Measurements from ENCODE around the gene AARSD1. TPM values are rescaled to one million over a fixed set of nuclear protein-coding genes. Genes with fewer than 3 reads are reported as not detected.

AARSD1 gene
- total and polyA plus RNA-seq, 7 donors = 29.7 to 68.1 (median 54.6) TPM

DNA sequence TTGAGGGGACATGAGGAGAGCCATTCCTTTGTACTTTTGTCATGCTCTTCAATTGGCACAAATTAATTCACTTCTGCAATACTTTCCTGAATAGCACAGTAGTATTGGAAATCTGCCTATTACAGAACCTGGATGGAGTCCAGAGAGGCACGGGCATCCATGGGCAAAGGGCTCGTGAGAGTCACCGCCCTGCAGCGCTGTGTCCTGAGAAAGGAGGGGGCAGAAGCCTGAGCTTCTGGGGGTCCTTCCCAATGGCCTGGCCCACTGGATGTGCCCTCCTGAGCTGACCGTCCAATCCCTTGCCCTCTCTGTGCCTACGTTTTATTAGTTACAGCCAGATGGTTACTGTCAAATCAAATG, 60.2 kb downstream of the AARSD1 start:
- intact Hi-C loops (cut with DNase I) = no loop called here
- peaks cover 0 to 4% (median 0%) of the 10 kb centered on the region in 3 donors for H3K27me3 ChIP-seq (ENCODE audit: insufficient read depth in 3 of 3, low read length in 2 of 3)
- H3K27ac ChIP-seq = no peak overlapping the region
- 46 to 51% (median 49%) methylated on average over 6 of the region's 6 CpGs for WGBS, 3 donors
- H3K4me3 ChIP-seq = no peak overlapping the region
- no peaks in the 10 kb centered on the region for H3K36me3 ChIP-seq (ENCODE audit: insufficient read depth in 1 of 2, low read depth in 1 of 2)
- no peaks in the 10 kb centered on the region for H3K9me3 ChIP-seq
- no peak for ATAC-seq
- H3K4me1 ChIP-seq = no peaks in the 10 kb centered on the region
- DNase-seq = no peak
- TF ChIP-seq, protein P1, sequence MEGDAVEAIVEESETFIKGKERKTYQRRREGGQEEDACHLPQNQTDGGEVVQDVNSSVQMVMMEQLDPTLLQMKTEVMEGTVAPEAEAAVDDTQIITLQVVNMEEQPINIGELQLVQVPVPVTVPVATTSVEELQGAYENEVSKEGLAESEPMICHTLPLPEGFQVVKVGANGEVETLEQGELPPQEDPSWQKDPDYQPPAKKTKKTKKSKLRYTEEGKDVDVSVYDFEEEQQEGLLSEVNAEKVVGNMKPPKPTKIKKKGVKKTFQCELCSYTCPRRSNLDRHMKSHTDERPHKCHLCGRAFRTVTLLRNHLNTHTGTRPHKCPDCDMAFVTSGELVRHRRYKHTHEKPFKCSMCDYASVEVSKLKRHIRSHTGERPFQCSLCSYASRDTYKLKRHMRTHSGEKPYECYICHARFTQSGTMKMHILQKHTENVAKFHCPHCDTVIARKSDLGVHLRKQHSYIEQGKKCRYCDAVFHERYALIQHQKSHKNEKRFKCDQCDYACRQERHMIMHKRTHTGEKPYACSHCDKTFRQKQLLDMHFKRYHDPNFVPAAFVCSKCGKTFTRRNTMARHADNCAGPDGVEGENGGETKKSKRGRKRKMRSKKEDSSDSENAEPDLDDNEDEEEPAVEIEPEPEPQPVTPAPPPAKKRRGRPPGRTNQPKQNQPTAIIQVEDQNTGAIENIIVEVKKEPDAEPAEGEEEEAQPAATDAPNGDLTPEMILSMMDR (IDR thresholded peaks at IDR 0.05) = no peak

DNA sequence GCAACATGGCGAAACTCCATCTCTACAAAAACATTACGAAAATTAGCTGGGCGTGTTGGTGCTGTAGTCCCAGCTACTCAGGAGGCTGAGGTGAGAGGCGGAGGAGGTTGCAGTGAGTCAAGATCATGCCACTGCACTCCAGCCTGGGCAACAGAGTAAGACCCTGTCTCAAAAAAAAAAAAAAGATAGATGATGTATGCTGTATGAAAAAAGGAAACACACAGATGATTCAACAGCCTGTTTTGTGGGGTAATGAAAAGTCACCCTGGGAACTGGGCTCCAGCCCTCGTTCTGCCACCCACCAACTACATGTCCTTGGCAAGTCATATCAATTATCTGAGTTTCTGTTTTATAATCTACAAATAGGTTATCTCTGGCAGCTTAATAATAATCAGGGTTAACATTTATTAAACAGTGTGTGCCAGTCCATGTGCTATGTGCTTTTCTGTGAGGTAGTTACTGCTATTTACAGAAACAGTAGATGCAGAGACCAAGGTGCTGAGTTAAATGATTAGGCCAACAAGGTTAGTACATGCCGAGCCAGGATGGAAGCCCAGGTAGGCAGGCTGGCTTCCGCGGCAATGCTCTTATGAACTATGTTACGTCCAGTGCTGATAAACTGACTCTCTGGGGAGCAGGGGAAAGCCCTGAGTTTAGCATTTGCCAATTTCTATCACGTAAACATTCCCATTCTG, 62.6 kb downstream of the AARSD1 start:
- intact Hi-C loops (cut with DNase I) = no loop called here
- DNase-seq = no peak
- no peaks in the 10 kb centered on the region for H3K4me1 ChIP-seq
- no peaks in the 10 kb centered on the region for H3K27me3 ChIP-seq (ENCODE audit: insufficient read depth in 3 of 3, low read length in 2 of 3)
- 84 to 90% (median 86%) methylated on average over 10 of the region's 10 CpGs for WGBS, 3 donors
- H3K36me3 ChIP-seq (ENCODE audit: insufficient read depth in 1 of 2, low read depth in 1 of 2) = no peaks in the 10 kb centered on the region
- H3K9me3 ChIP-seq = no peaks in the 10 kb centered on the region
- ATAC-seq = no peak
- TF ChIP-seq, protein P1 (IDR thresholded peaks at IDR 0.05) = no peak
- H3K4me3 ChIP-seq = no peak overlapping the region
- no peak overlapping the region for H3K27ac ChIP-seq

Other genes with a start within 250 kb of the AARSD1 start
- 10 to 100 TPM; 25.7 to 59.1 (median 33.7) TPM for gene EZH1, start 219.4 kb downstream of the AARSD1 start, total RNA-seq
- gene EZH1, start 219.4 kb downstream of the AARSD1 start, polyA plus RNA-seq = 10 to 100 TPM; 15.2 to 43.9 (median 22.3) TPM
- 10 to 100 TPM in 3 of 4 donors, 1 to 10 TPM in 1; 9.2 to 39.8 (median 18.7) TPM for gene RAMP2, start 203.2 kb downstream of the AARSD1 start, total RNA-seq
- gene RAMP2, start 203.2 kb downstream of the AARSD1 start, polyA plus RNA-seq = 10 to 100 TPM; 17.5 to 21.9 (median 21.4) TPM
- gene VPS25, start 191.0 kb downstream of the AARSD1 start, total RNA-seq = 10 to 100 TPM; 38.6 to 45.2 (median 39.8) TPM
- 10 to 100 TPM; 46.0 to 73.3 (median 72.8) TPM for gene VPS25, start 191.0 kb downstream of the AARSD1 start, polyA plus RNA-seq
- under 1 TPM in 3 of 4 donors, not detected in 1; 0.08 to 0.30 (median 0.09) TPM for gene WNK4, start 183.8 kb downstream of the AARSD1 start, total RNA-seq
- under 1 TPM in 1 of 3 donors, not detected in 2; 0.01 TPM for gene WNK4, start 183.8 kb downstream of the AARSD1 start, polyA plus RNA-seq
- 10 to 100 TPM; 69.1 to 85.2 (median 83.9) TPM for gene COA3, start 165.8 kb downstream of the AARSD1 start, total RNA-seq
- gene COA3, start 165.8 kb downstream of the AARSD1 start, polyA plus RNA-seq = 100 to 1,000 TPM; 126 to 167 (median 130) TPM
- 1 to 10 TPM in 1 of 4 donors, under 1 TPM in 2, not detected in 1; 0.74 to 1.3 (median 0.79) TPM for gene CNTD1, start 165.6 kb downstream of the AARSD1 start, total RNA-seq
- gene CNTD1, start 165.6 kb downstream of the AARSD1 start, polyA plus RNA-seq = 1 to 10 TPM in 1 of 3 donors, under 1 TPM in 2; 0.24 to 1.0 (median 0.36) TPM
- gene BECN1, start 140.2 kb downstream of the AARSD1 start, total RNA-seq = 10 to 100 TPM; 45.9 to 85.4 (median 60.6) TPM
- gene BECN1, start 140.2 kb downstream of the AARSD1 start, polyA plus RNA-seq = 100 to 1,000 TPM in 1 of 3 donors, 10 to 100 TPM in 2; 54.4 to 150 (median 69.1) TPM
- gene PSME3, start 131.1 kb downstream of the AARSD1 start, total RNA-seq = 100 to 1,000 TPM in 3 of 4 donors, 10 to 100 TPM in 1; 61.7 to 105 (median 103) TPM
- 100 to 1,000 TPM in 2 of 3 donors, 10 to 100 TPM in 1; 86.0 to 239 (median 204) TPM for gene PSME3, start 131.1 kb downstream of the AARSD1 start, polyA plus RNA-seq
- gene AOC2, start 119.9 kb downstream of the AARSD1 start, total RNA-seq = 1 to 10 TPM in 1 of 4 donors, under 1 TPM in 3; 0.49 to 1.0 (median 0.71) TPM
- 1 to 10 TPM in 1 of 3 donors, under 1 TPM in 2; 0.08 to 1.6 (median 0.60) TPM for gene AOC2, start 119.9 kb downstream of the AARSD1 start, polyA plus RNA-seq
- gene AOC3, start 113.3 kb downstream of the AARSD1 start, total RNA-seq = 10 to 100 TPM in 2 of 4 donors, 1 to 10 TPM in 2; 5.8 to 11.8 (median 8.5) TPM
- gene AOC3, start 113.3 kb downstream of the AARSD1 start, polyA plus RNA-seq = 1 to 10 TPM; 5.9 to 9.3 (median 8.4) TPM
- gene G6PC1, start 63.7 kb downstream of the AARSD1 start, total RNA-seq = not detected
- gene G6PC1, start 63.7 kb downstream of the AARSD1 start, polyA plus RNA-seq = under 1 TPM in 1 of 3 donors, not detected in 2; 0.03 TPM
- 10 to 100 TPM; 47.8 to 66.0 (median 55.3) TPM for gene PTGES3L, start 15.6 kb upstream of the AARSD1 start, total RNA-seq
- gene PTGES3L, start 15.6 kb upstream of the AARSD1 start, polyA plus RNA-seq = 10 to 100 TPM; 43.7 to 59.5 (median 44.7) TPM
- 10 to 100 TPM in 2 of 4 donors, 1 to 10 TPM in 2; 8.7 to 16.8 (median 12.8) TPM for gene RUNDC1, start 16.1 kb upstream of the AARSD1 start, total RNA-seq
- gene RUNDC1, start 16.1 kb upstream of the AARSD1 start, polyA plus RNA-seq = 10 to 100 TPM; 10.4 to 17.8 (median 10.6) TPM
- gene RPL27, start 34.0 kb upstream of the AARSD1 start, total RNA-seq = 1,000 to 10,000 TPM in 1 of 4 donors, 100 to 1,000 TPM in 3; 506 to 1,045 (median 824) TPM
- 1,000 to 10,000 TPM; 2,533 to 3,118 (median 2,913) TPM for gene RPL27, start 34.0 kb upstream of the AARSD1 start, polyA plus RNA-seq
- gene IFI35, start 42.3 kb upstream of the AARSD1 start, total RNA-seq = 1 to 10 TPM; 4.6 to 6.5 (median 6.2) TPM
- 1 to 10 TPM; 4.2 to 7.8 (median 6.5) TPM for gene IFI35, start 42.3 kb upstream of the AARSD1 start, polyA plus RNA-seq
- gene VAT1, start 57.9 kb upstream of the AARSD1 start, total RNA-seq = 10 to 100 TPM; 20.0 to 50.6 (median 34.1) TPM
- 10 to 100 TPM; 19.2 to 20.2 (median 19.7) TPM for gene VAT1, start 57.9 kb upstream of the AARSD1 start, polyA plus RNA-seq
- gene RND2, start 60.8 kb upstream of the AARSD1 start, total RNA-seq = under 1 TPM; 0.04 to 0.22 (median 0.16) TPM
- under 1 TPM; 0.04 to 0.09 (median 0.04) TPM for gene RND2, start 60.8 kb upstream of the AARSD1 start, polyA plus RNA-seq
- 1 to 10 TPM; 2.3 to 6.1 (median 3.8) TPM for gene BRCA1, start 160.9 kb upstream of the AARSD1 start, total RNA-seq
- 1 to 10 TPM; 1.5 to 4.6 (median 2.2) TPM for gene BRCA1, start 160.9 kb upstream of the AARSD1 start, polyA plus RNA-seq
- gene NBR1, start 206.8 kb upstream of the AARSD1 start, total RNA-seq = 100 to 1,000 TPM; 104 to 157 (median 133) TPM
- gene NBR1, start 206.8 kb upstream of the AARSD1 start, polyA plus RNA-seq = 10 to 100 TPM; 13.7 to 91.7 (median 45.9) TPM
- 1 to 10 TPM; 1.9 to 3.4 (median 2.6) TPM for gene TMEM106A, start 247.4 kb upstream of the AARSD1 start, total RNA-seq
- gene TMEM106A, start 247.4 kb upstream of the AARSD1 start, polyA plus RNA-seq = under 1 TPM; 0.21 to 0.60 (median 0.53) TPM